ENCODE results near the gene DCAF10. TPM values are rescaled to one million over a fixed set of nuclear protein-coding genes. Genes with fewer than 3 reads are reported as not detected.
A peak's percentile ranks its signal among the peaks of the same experiment; 100 is the strongest.

Gene DCAF10
- total and polyA plus RNA-seq, 2 of the 13 experiments (the other 11 are each of a cell fraction or from before 2014, with no cell fraction given) = 9.2 to 20.3 TPM

- TF ChIP-seq ZNF720 (CRISPR knock-in tag; IDR thresholded peaks at IDR 0.05) (no peak), ZFYVE20 (CRISPR knock-in tag; IDR thresholded peaks at IDR 0.05; ENCODE audit: borderline replicate concordance, low read depth) (no peak), ZNF577 (CRISPR knock-in tag; IDR thresholded peaks at IDR 0.05; ENCODE audit: borderline replicate concordance, low read depth) (no peak), ZNF264 (CRISPR knock-in tag; IDR thresholded peaks at IDR 0.05) (no peak; the same call in 1 of the 2 replicates), BCL6 (CRISPR knock-in tag; IDR thresholded peaks at IDR 0.05) (no peak), POLR2G (IDR thresholded peaks at IDR 0.05; ENCODE audit: low read depth, low read length) (peak; percentile 98), CTCF (CRISPR knock-in tag; IDR thresholded peaks at IDR 0.05) (peak; percentile 59), ZUFSP (CRISPR knock-in tag; IDR thresholded peaks at IDR 0.05; ENCODE audit: borderline replicate concordance) (no peak), PHF20 (CRISPR knock-in tag; IDR thresholded peaks at IDR 0.05) (peak; percentile 98), ZNF589 (CRISPR knock-in tag; conservative IDR thresholded peaks at IDR 0.05) (0 out of 2 replicates have a peak, but pooled peaks have one; percentile 69), ATF1 (CRISPR knock-in tag; IDR thresholded peaks at IDR 0.05) (no peak), SIN3B (IDR thresholded peaks at IDR 0.05; ENCODE audit: low read length) (peak; percentile 86), ZNF768 (CRISPR knock-in tag; IDR thresholded peaks at IDR 0.05) (peak; percentile 85), E2F5 (CRISPR knock-in tag; conservative IDR thresholded peaks at IDR 0.05) (peak; percentile 81), GRHL1 (CRISPR knock-in tag; conservative IDR thresholded peaks at IDR 0.05) (no peak), ZSCAN9 (CRISPR knock-in tag; IDR thresholded peaks at IDR 0.05; ENCODE audit: borderline replicate concordance) (peak; percentile 64; the same call in 1 of the 2 replicates), GMEB2 (CRISPR knock-in tag; IDR thresholded peaks at IDR 0.05; ENCODE audit: low read depth) (no peak), CREB3 (CRISPR knock-in tag; IDR thresholded peaks at IDR 0.05) (peak; percentile 38; the same call in 1 of the 2 replicates), ZNF597 (CRISPR knock-in tag; IDR thresholded peaks at IDR 0.05) (no peak)
These were observed 15.7 kb upstream of the DCAF10 start, which contains the start of gene EXOSC3 (continued) for GRCh38 chr9:37784616-37785483.

Data from HepG2 (cell line).